ENCODE measurements around the gene EFCAB6. TPM values are rescaled to one million over a fixed set of nuclear protein-coding genes. Genes with fewer than 3 reads are reported as not detected.

EFCAB6 gene
- total RNA-seq, 2 donors from 2014 or later: 0.12 to 1.3 TPM

GRCh38 chr22:43737150-43737828, 74.8 kb downstream of the EFCAB6 start:
- Mint-ChIP-seq H3K4me1 (ENCODE audit: low read depth in 2 of 2) (no peaks in the 10 kb centered on the region), H3K36me3 (no peaks in the 10 kb centered on the region), H3K9me3 (no peaks in the 10 kb centered on the region), H3K27ac (no peak overlapping the region), H3K27me3 (no peaks in the 10 kb centered on the region), H3K4me3 (no peak overlapping the region)
- DNase-seq (ENCODE audit: low spot score) (no peak), ATAC-seq (peak in 1 of 2 donors; percentile 4)

- Mint-ChIP-seq H3K4me1 (ENCODE audit: low read depth in 2 of 2) (no peaks in the 10 kb centered on the region), H3K9me3 (no peaks in the 10 kb centered on the region), H3K27me3 (no peaks in the 10 kb centered on the region), H3K36me3 (no peaks in the 10 kb centered on the region), H3K27ac (no peak overlapping the region), H3K4me3 (no peak overlapping the region)
- ATAC-seq: peak in 1 of 2 donors; percentile 7
- no peak for DNase-seq (ENCODE audit: low spot score)
Observed at GRCh38 chr22:43736651-43737050, 75.5 kb downstream of the EFCAB6 start.

GRCh38 chr22:43734370-43735150, 77.5 kb downstream of the EFCAB6 start:
- no peak overlapping the region for H3K4me3 Mint-ChIP-seq
- ATAC-seq (no peak), DNase-seq (ENCODE audit: low spot score) (no peak)
- no peaks in the 10 kb centered on the region for H3K36me3 Mint-ChIP-seq
- peaks cover 4 to 8% of the 10 kb centered on the region in 2 donors for H3K27me3 Mint-ChIP-seq
- no peaks in the 10 kb centered on the region for H3K9me3 Mint-ChIP-seq
- H3K4me1 Mint-ChIP-seq (ENCODE audit: low read depth in 2 of 2): no peaks in the 10 kb centered on the region
- no peak overlapping the region for H3K27ac Mint-ChIP-seq

GRCh38 chr22:43733138-43733537, 79.0 kb downstream of the EFCAB6 start:
- no peak for DNase-seq (ENCODE audit: low spot score)
- no peaks in the 10 kb centered on the region for H3K4me1 Mint-ChIP-seq (ENCODE audit: low read depth in 2 of 2)
- H3K27ac Mint-ChIP-seq: no peak overlapping the region
- ATAC-seq: no peak
- peaks cover 9 to 15% of the 10 kb centered on the region in 2 donors for H3K27me3 Mint-ChIP-seq
- H3K9me3 Mint-ChIP-seq: no peaks in the 10 kb centered on the region
- H3K4me3 Mint-ChIP-seq: no peak overlapping the region
- H3K36me3 Mint-ChIP-seq: no peaks in the 10 kb centered on the region

GRCh38 chr22:43731988-43732387, 80.1 kb downstream of the EFCAB6 start:
- no peak overlapping the region for H3K27ac Mint-ChIP-seq
- H3K27me3 Mint-ChIP-seq: peaks cover 9 to 16% of the 10 kb centered on the region in 2 donors
- H3K4me3 Mint-ChIP-seq: no peak overlapping the region
- H3K9me3 Mint-ChIP-seq: no peaks in the 10 kb centered on the region
- no peaks in the 10 kb centered on the region for H3K4me1 Mint-ChIP-seq (ENCODE audit: low read depth in 2 of 2)
- ATAC-seq (no peak), DNase-seq (ENCODE audit: low spot score) (no peak)
- no peaks in the 10 kb centered on the region for H3K36me3 Mint-ChIP-seq

- Mint-ChIP-seq H3K4me3 (no peak overlapping the region), H3K27ac (no peak overlapping the region), H3K4me1 (ENCODE audit: low read depth in 2 of 2) (no peaks in the 10 kb centered on the region), H3K9me3 (no peaks in the 10 kb centered on the region), H3K36me3 (no peaks in the 10 kb centered on the region), H3K27me3 (peaks cover 9 to 20% of the 10 kb centered on the region in 2 donors)
- no peak for DNase-seq (ENCODE audit: low spot score)
- ATAC-seq: no peak
Observed at GRCh38 chr22:43726964-43727543, 85.1 kb downstream of the EFCAB6 start.

- Mint-ChIP-seq H3K4me3 (no peak overlapping the region), H3K9me3 (no peaks in the 10 kb centered on the region), H3K4me1 (ENCODE audit: low read depth in 2 of 2) (no peaks in the 10 kb centered on the region), H3K27ac (no peak overlapping the region), H3K27me3 (peaks cover 9 to 23% of the 10 kb centered on the region in 2 donors), H3K36me3 (no peaks in the 10 kb centered on the region)
- no peak for DNase-seq (ENCODE audit: low spot score)
- ATAC-seq: no peak
Observed at GRCh38 chr22:43726322-43726721, 85.8 kb downstream of the EFCAB6 start.

GRCh38 chr22:43723816-43724215, 88.3 kb downstream of the EFCAB6 start:
- H3K9me3 Mint-ChIP-seq: no peaks in the 10 kb centered on the region

GRCh38 chr22:43722444-43722843, 89.7 kb downstream of the EFCAB6 start:
- Mint-ChIP-seq H3K27me3 (peaks cover 11 to 15% of the 10 kb centered on the region in 2 donors), H3K9me3 (no peaks in the 10 kb centered on the region), H3K4me3 (no peak overlapping the region), H3K36me3 (no peaks in the 10 kb centered on the region), H3K27ac (no peak overlapping the region), H3K4me1 (ENCODE audit: low read depth in 2 of 2) (no peaks in the 10 kb centered on the region)
- DNase-seq (ENCODE audit: low spot score) (no peak), ATAC-seq (no peak)

More at GRCh38 chr22:43723816-43724215, 88.3 kb downstream of the EFCAB6 start:
- ATAC-seq (no peak), DNase-seq (ENCODE audit: low spot score) (no peak)
- Mint-ChIP-seq H3K36me3 (no peaks in the 10 kb centered on the region), H3K27me3 (peaks cover 11 to 20% of the 10 kb centered on the region in 2 donors), H3K27ac (no peak overlapping the region), H3K4me3 (no peak overlapping the region), H3K4me1 (ENCODE audit: low read depth in 2 of 2) (no peaks in the 10 kb centered on the region)

GRCh38 chr22:43720716-43721115, 91.4 kb downstream of the EFCAB6 start:
- no peak for ATAC-seq
- Mint-ChIP-seq H3K27me3 (peaks cover 11 to 15% of the 10 kb centered on the region in 2 donors), H3K4me1 (ENCODE audit: low read depth in 2 of 2) (no peaks in the 10 kb centered on the region), H3K4me3 (no peak overlapping the region), H3K9me3 (no peaks in the 10 kb centered on the region), H3K27ac (no peak overlapping the region), H3K36me3 (no peaks in the 10 kb centered on the region)
- no peak for DNase-seq (ENCODE audit: low spot score)

- DNase-seq (ENCODE audit: low spot score): no peak
- no peak overlapping the region for H3K4me3 Mint-ChIP-seq
- H3K9me3 Mint-ChIP-seq: no peaks in the 10 kb centered on the region
- H3K4me1 Mint-ChIP-seq (ENCODE audit: low read depth in 2 of 2): no peaks in the 10 kb centered on the region
- H3K36me3 Mint-ChIP-seq: no peaks in the 10 kb centered on the region
- peaks cover 12 to 13% of the 10 kb centered on the region in 2 donors for H3K27me3 Mint-ChIP-seq
- ATAC-seq: no peak
- no peak overlapping the region for H3K27ac Mint-ChIP-seq
Observed at GRCh38 chr22:43714104-43714503, 98.0 kb downstream of the EFCAB6 start.

GRCh38 chr22:43711681-43712080, 100.4 kb downstream of the EFCAB6 start:
- no peaks in the 10 kb centered on the region for H3K4me1 Mint-ChIP-seq (ENCODE audit: low read depth in 2 of 2)
- ATAC-seq (no peak), DNase-seq (ENCODE audit: low spot score) (no peak)
- H3K27ac Mint-ChIP-seq: no peak overlapping the region
- H3K27me3 Mint-ChIP-seq: peaks cover 24 to 28% of the 10 kb centered on the region in 2 donors
- no peaks in the 10 kb centered on the region for H3K36me3 Mint-ChIP-seq
- no peak overlapping the region for H3K4me3 Mint-ChIP-seq
- no peaks in the 10 kb centered on the region for H3K9me3 Mint-ChIP-seq

- no peak overlapping the region for H3K27ac Mint-ChIP-seq
- peaks cover 20% of the 10 kb centered on the region for H3K36me3 Mint-ChIP-seq
- H3K4me1 Mint-ChIP-seq (ENCODE audit: low read depth in 2 of 2): no peaks in the 10 kb centered on the region
Observed at GRCh38 chr22:43707648-43708047, 104.5 kb downstream of the EFCAB6 start.

More at GRCh38 chr22:43707648-43708047, 104.5 kb downstream of the EFCAB6 start:
- Mint-ChIP-seq H3K4me3 (no peak overlapping the region), H3K9me3 (peaks cover 8% of the 10 kb centered on the region), H3K27me3 (peaks cover 22 to 34% of the 10 kb centered on the region in 2 donors)
- ATAC-seq (no peak), DNase-seq (ENCODE audit: low spot score) (no peak)

All from natural killer cell treated with Interleukin-12 subunit alpha and Interleukin-12 subunit beta and Interleukin-15 and Interleukin-18, amount 100 ng/mL, for 72 hours (primary cell).